Hepatocyte (in vitro differentiated cells): Measurements from ENCODE around the gene SPAG4.

Experiments
- CTCF ChIP-seq: fragments of 200-600 bp; sonication (generic); IDR thresholded peaks from 2 replicates; pipeline ENCODE4 v1.5.1; 2016; ENCODE audit warnings: antibody characterized with exemption, mild to moderate bottlenecking; ENCODE audit not compliant: poor library complexity
- EZH2phosphoT487 ChIP-seq: fragments of 200-600 bp; sonication (generic); IDR thresholded peaks from one replicate; pipeline ENCODE4 v1.6.1; 2018; ENCODE audit warnings: antibody characterized with exemption, mild to moderate bottlenecking, low read depth, moderate library complexity; ENCODE audit not compliant: unreplicated experiment, severe bottlenecking

DNA sequence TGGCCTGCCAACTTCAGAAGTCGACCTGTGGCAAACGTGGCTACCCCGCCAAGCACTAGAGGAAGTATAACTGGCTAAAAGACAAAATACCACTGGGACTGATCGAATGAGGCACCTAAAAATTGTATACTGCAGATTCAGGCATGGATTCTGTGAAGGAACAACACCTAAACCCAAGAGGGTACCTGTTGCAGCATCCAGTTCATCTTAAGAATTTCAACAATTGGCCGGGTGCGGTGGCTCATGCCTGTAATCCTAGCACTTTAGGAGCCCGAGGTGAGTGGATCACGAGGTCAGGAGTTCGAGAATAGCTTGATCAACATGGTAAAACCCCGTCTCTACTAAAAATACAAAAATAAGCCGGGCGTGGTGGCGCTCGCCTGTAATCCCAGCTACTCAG, 27.2 kb upstream of the SPAG4 start:
- TF ChIP-seq CTCF (no peak), EZH2phosphoT487 (no peak)
